HepG2 (cell line): Measurements from ENCODE around the gene ATG4B. TPM values are rescaled to one million over a fixed set of nuclear protein-coding genes. Genes with fewer than 3 reads are reported as not detected.

ENCODE experiments used
- ARNTL ChIP-seq: sonication (generic); formaldehyde crosslinking; IDR thresholded peaks from 2 replicates; pipeline ENCODE4 v1.4.0; 2020; ENCODE audit warnings: mild to moderate bottlenecking, missing genetic modification reagents
- ATAD3A ChIP-seq: sonication (generic); formaldehyde crosslinking; IDR thresholded peaks from 2 replicates; pipeline ENCODE4 v1.4.0; 2020; ENCODE audit warnings: missing genetic modification reagents
- ATF7-NPFF ChIP-seq: sonication (generic); formaldehyde crosslinking; IDR thresholded peaks from 2 replicates; pipeline ENCODE4 v1.8.1; 2023; ENCODE audit warnings: mild to moderate bottlenecking, low read depth, missing genetic modification reagents, moderate library complexity
- BRCA1 ChIP-seq: sonication (generic); formaldehyde crosslinking; IDR thresholded peaks from 2 replicates; pipeline ENCODE4 v1.4.0; 2020; ENCODE audit warnings: missing genetic modification reagents
- CBX2 ChIP-seq, 2 experiments: fragments of 200-600 bp in 1 of 2; sonication (generic); formaldehyde crosslinking in 1 of 2; IDR thresholded peaks; 2 replicates each; pipeline versions ENCODE4 v1.7.0 to v1.8.1; 2018 to 2022; ENCODE audit warnings: low read depth in 2 of 2, low read length in 1 of 2, mild to moderate bottlenecking in 1 of 2, missing genetic modification reagents in 1 of 2
- CREM ChIP-seq, 2 experiments: sonication (generic) in 1 of 2; formaldehyde crosslinking in 1 of 2; IDR thresholded peaks; 2 replicates each; pipeline versions ENCODE4 v1.4.0 to v1.6.1; 2016 to 2020; ENCODE audit warnings: antibody characterized with exemption in 1 of 2, mild to moderate bottlenecking in 1 of 2, missing genetic modification reagents in 1 of 2
- MAF1 ChIP-seq: sonication (generic); formaldehyde crosslinking; IDR thresholded peaks from 2 replicates; pipeline ENCODE4 v1.5.0; 2020; ENCODE audit warnings: missing genetic modification reagents, borderline replicate concordance
- RAD21 ChIP-seq: fragments of 450-650 bp; formaldehyde crosslinking; IDR thresholded peaks from 2 replicates; pipeline ENCODE4 v1.5.0; 2020; ENCODE audit warnings: mild to moderate bottlenecking
- RFXANK ChIP-seq: IDR thresholded peaks from 2 replicates; pipeline ENCODE4 v1.6.1; 2016
- STAG1 ChIP-seq: sonication (generic); formaldehyde crosslinking; IDR thresholded peaks from 2 replicates; pipeline ENCODE4 v1.4.0; 2020; ENCODE audit warnings: missing genetic modification reagents
- TEF ChIP-seq: sonication (generic); formaldehyde crosslinking; IDR thresholded peaks from 2 replicates; pipeline ENCODE4 v1.5.0; 2020; ENCODE audit warnings: missing genetic modification reagents
- ZC3H13 ChIP-seq: sonication (generic); formaldehyde crosslinking; IDR thresholded peaks from 2 replicates; pipeline ENCODE4 v1.8.1; 2023; ENCODE audit warnings: mild to moderate bottlenecking, missing genetic modification reagents, moderate library complexity
- ZFP37 ChIP-seq: sonication (generic); formaldehyde crosslinking; IDR thresholded peaks from 2 replicates; pipeline ENCODE4 v1.4.0; 2020; ENCODE audit warnings: missing genetic modification reagents, borderline replicate concordance
- ZNF33B ChIP-seq: sonication (generic); formaldehyde crosslinking; IDR thresholded peaks from 2 replicates; pipeline ENCODE4 v1.5.1; 2020; ENCODE audit warnings: mild to moderate bottlenecking, missing genetic modification reagents
- ZNF484 ChIP-seq: sonication (generic); formaldehyde crosslinking; IDR thresholded peaks from 2 replicates; pipeline ENCODE4 v1.5.1; 2020; ENCODE audit warnings: mild to moderate bottlenecking, low read depth, missing genetic modification reagents, borderline replicate concordance
- ZNF564 ChIP-seq: sonication (generic); formaldehyde crosslinking; IDR thresholded peaks from 2 replicates; pipeline ENCODE4 v1.8.1; 2023; ENCODE audit warnings: mild to moderate bottlenecking, missing genetic modification reagents
- ZNF577 ChIP-seq: sonication (generic); formaldehyde crosslinking; IDR thresholded peaks from 2 replicates; pipeline ENCODE4 v1.4.0; 2020; ENCODE audit warnings: mild to moderate bottlenecking, low read depth, missing genetic modification reagents, borderline replicate concordance
- ZNF691 ChIP-seq: sonication (generic); formaldehyde crosslinking; IDR thresholded peaks from 2 replicates; pipeline ENCODE4 v1.4.0; 2020; ENCODE audit warnings: missing genetic modification reagents, low read depth, mild to moderate bottlenecking, borderline replicate concordance
- ZNF737 ChIP-seq: sonication (generic); formaldehyde crosslinking; IDR thresholded peaks from 2 replicates; pipeline ENCODE4 v1.5.0; 2020; ENCODE audit warnings: missing genetic modification reagents, mild to moderate bottlenecking, borderline replicate concordance
- ZNF781 ChIP-seq: sonication (generic); formaldehyde crosslinking; IDR thresholded peaks from 2 replicates; pipeline ENCODE4 v1.5.1; 2020; ENCODE audit warnings: borderline replicate concordance, mild to moderate bottlenecking, missing genetic modification reagents; ENCODE audit errors: not compliant biosample characterization
- ZNF790 ChIP-seq: sonication (generic); formaldehyde crosslinking; IDR thresholded peaks from 2 replicates; pipeline ENCODE4 v1.8.0; 2022; ENCODE audit warnings: missing genetic modification reagents, mild to moderate bottlenecking, borderline replicate concordance
- polyA plus RNA-seq, 8 experiments: library from polyadenylated mRNA; depleted of rRNA in 3 of 8; stranded (reverse) in 7 of 8; unstranded in 1 of 8; fragments of >200 nt; fragmentation: Illumina TruSeq in 4 of 8; extraction: Trizol in 4 of 8; gene quantifications; 2 replicates each; pipeline versions ENCODE4 v1.2.1 to v1.2.3, GENCODE V29; 2011 to 2016; ENCODE audit warnings: low read depth in 4 of 8, missing spikeins in 1 of 8, mixed read lengths in 1 of 8; ENCODE audit not compliant: insufficient read depth in 1 of 8
- total RNA-seq, 5 experiments: library from RNA; depleted of rRNA; stranded (reverse); fragments of >200 nt; fragmentation: Illumina TruSeq; extraction: Trizol; gene quantifications; 2 replicates each; pipeline ENCODE4 v1.2.3, GENCODE V29; 2016; ENCODE audit warnings: low read depth in 1 of 5
- TF ChIP-seq, protein P1 (sequence below): sonication (generic); formaldehyde crosslinking; IDR thresholded peaks from 2 replicates; pipeline ENCODE4 v1.8.0; 2022; ENCODE audit warnings: low read depth, missing genetic modification reagents
- TF ChIP-seq, protein P2 (sequence below): sonication (generic); formaldehyde crosslinking; IDR thresholded peaks from 2 replicates; pipeline ENCODE4 v1.4.0; 2020; ENCODE audit warnings: mild to moderate bottlenecking, missing genetic modification reagents
- TF ChIP-seq, protein P3 (sequence below): sonication (generic); formaldehyde crosslinking; IDR thresholded peaks from 2 replicates; pipeline ENCODE4 v1.5.1; 2020; ENCODE audit warnings: missing genetic modification reagents, mild to moderate bottlenecking, borderline replicate concordance

The ATG4B gene
- total and polyA plus RNA-seq, 2 of the 13 experiments (the other 11 are each of a cell fraction or from before 2014, with no cell fraction given), result 95.5 to 239 TPM

DNA sequence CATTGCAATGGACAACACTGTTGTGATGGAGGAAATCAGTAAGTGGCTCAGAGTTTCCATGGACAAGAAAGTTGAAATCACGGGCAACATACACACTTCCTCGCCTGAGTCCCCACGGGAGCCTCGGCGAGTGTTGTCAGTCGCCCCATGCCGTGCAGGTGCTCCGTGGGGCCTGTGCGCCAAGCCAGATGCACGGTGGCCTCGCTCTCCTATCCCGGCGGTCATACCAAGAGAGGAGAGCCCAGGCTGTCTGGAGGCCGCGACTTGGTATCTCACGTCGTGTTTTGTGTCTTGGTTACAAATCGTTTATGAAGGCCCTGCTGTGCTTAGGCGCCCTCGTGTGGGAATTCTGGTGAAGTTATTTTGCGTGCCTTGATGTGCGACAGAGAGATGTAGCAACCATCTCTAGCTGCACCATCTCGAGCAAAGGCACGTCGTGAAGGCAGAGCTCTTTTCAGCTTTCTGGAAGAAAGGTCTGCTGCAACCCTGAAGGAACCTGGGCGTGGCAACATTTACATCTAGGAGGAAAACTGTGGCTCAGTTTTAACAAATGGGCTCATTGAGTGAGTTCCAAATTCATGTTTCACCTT lies 21.8 kb downstream of the ATG4B start (continued):
- TF ChIP-seq CREM (IDR thresholded peaks at IDR 0.05), result no peak
- no peak for TF ChIP-seq CREM (CRISPR knock-in tag; IDR thresholded peaks at IDR 0.05)
- TF ChIP-seq ZFP37 (CRISPR knock-in tag), result no peak
- no peak for TF ChIP-seq ZNF33B (CRISPR knock-in tag)
- TF ChIP-seq RAD21 (CRISPR knock-in tag), result peak; percentile 93
- TF ChIP-seq ZNF737 (CRISPR knock-in tag), result no peak
- no peak for TF ChIP-seq ZNF577
- no peak for TF ChIP-seq ZNF564
- no peak for TF ChIP-seq ZNF790 (CRISPR knock-in tag)
- no peak for TF ChIP-seq RFXANK
- no peak for TF ChIP-seq ZNF484 (CRISPR knock-in tag)
- peak; percentile 94 for TF ChIP-seq STAG1 (CRISPR knock-in tag)
- TF ChIP-seq ARNTL (CRISPR knock-in tag), result no peak
- TF ChIP-seq ZNF691, result peak; percentile 79; the same call in 1 of the 2 replicates
- no peak for TF ChIP-seq ZC3H13 (CRISPR knock-in tag)
- TF ChIP-seq MAF1 (CRISPR knock-in tag), result no peak
- TF ChIP-seq ZNF781, result no peak
- TF ChIP-seq ATF7-NPFF (CRISPR knock-in tag), result 0 out of 2 replicates have a peak, but pooled peaks have one; percentile 42
- TF ChIP-seq, protein P1, sequence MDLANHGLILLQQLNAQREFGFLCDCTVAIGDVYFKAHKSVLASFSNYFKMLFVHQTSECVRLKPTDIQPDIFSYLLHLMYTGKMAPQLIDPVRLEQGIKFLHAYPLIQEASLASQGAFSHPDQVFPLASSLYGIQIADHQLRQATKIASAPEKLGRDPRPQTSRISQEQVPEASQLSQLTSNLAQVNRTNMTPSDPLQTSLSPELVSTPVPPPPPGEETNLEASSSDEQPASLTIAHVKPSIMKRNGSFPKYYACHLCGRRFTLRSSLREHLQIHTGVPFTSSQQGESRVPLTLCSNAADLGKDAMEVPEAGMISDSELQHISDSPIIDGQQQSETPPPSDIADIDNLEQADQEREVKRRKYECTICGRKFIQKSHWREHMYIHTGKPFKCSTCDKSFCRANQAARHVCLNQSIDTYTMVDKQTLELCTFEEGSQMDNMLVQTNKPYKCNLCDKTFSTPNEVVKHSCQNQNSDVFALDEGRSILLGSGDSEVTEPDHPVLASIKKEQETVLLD, result no peak
- no peak for TF ChIP-seq CBX2 (IDR thresholded peaks at IDR 0.05; ENCODE audit: low read depth, low read length)
- no peak for TF ChIP-seq CBX2 (CRISPR knock-in tag; IDR thresholded peaks at IDR 0.05; ENCODE audit: low read depth)
- TF ChIP-seq, protein P2, sequence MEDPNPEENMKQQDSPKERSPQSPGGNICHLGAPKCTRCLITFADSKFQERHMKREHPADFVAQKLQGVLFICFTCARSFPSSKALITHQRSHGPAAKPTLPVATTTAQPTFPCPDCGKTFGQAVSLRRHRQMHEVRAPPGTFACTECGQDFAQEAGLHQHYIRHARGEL, result no peak
- TF ChIP-seq, protein P3, sequence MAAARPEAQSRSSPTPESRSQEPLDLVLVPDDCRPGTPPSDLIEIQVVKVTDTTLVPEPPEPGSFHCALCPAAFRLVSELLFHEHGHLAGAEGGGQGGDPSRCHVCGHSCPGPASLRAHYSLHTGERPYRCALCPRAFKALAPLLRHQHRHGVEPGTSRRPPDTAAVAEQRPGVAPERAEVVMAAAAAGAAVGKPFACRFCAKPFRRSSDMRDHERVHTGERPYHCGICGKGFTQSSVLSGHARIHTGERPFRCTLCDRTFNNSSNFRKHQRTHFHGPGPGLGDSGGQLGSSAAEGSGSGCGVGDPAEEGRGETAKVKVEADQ (CRISPR knock-in tag), result 0 out of 2 replicates have a peak, but pooled peaks have one; percentile 21
- no peak for TF ChIP-seq BRCA1
- no peak for TF ChIP-seq ATAD3A
- TF ChIP-seq TEF (CRISPR knock-in tag), result no peak
